NCI-H2107 treated with DMSO at 0.1 percent for 48 hours (cell line): ENCODE measurements around the gene RTEL1.
"Not testable (repeated sequence)": the region's sequence is repeated elsewhere in the genome, so short reads cannot be mapped to it uniquely, and the experiment has no call there.

ENCODE experiments used
- DNase-seq: peaks from one replicate; lab custom pipeline; 2025; ENCODE audit not compliant: unreplicated experiment; lab: John Stamatoyannopoulos, UW

The RTEL1 gene

DNA sequence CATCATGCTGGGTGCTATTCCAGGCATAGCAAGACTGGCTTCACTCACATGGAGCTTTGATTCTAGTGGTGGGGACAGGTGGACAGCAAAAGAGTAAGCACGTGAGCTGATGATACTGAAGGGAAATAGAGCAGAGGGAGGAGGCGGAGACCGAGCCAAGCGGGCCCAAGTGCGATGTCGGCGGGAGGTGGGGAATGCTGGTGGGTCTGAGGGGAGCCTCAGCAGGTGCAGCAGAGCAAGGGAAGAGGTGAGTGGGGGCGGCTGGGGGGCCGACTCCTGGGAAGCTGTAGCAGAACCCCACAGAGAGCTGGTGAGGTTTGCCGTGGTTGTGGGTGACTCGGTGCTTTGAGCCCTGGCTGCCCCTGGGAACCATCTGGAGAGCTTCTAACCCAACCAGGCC is 10.2 kb downstream of the RTEL1 start:
- DNase-seq = no peak

DNA sequence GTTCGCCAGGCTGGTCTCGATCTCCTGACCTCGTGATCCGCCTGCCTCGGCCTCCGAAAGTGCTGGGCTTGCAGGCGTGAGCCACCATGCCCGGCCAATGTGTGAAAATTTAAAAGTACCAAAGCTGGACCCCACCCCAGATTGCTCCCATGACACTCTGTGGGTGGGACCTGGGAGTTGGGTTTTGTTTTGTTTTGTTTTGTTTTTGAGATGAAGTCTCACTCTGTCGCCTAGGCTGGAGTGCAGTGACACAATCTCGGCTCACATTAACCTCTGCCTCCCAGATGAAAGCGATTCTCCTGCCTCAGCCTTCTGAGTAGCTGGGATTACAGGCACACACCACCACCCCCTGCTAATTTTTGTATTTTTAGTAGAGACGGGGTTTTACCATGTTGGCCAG is 13.6 kb downstream of the RTEL1 start:
- DNase-seq = not testable (repeated sequence)

DNA sequence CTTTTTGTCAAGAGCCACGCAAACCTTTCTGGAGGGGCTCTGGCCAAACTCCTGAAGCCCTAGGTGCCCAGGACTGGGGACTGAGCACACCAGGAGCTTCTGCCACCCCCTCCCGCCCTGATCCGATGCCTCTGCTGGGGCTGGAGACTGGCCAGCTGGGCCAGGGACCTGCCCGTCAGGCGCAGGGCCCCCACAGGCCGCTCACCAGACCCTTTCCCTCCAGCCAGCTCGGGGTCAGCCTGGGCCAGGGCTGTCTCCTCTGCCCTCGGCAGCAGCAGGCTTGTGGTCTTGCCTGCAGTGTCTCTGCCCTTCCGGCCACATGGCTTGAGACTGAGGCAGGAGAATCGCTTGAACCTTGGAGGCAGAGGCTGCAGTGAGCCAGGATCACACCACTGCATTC is 14.6 kb downstream of the RTEL1 start:
- DNase-seq = no peak

- no peak for DNase-seq
Observed at GRCh38 chr20:63673951-63674350, 15.8 kb downstream of the RTEL1 start.

DNA sequence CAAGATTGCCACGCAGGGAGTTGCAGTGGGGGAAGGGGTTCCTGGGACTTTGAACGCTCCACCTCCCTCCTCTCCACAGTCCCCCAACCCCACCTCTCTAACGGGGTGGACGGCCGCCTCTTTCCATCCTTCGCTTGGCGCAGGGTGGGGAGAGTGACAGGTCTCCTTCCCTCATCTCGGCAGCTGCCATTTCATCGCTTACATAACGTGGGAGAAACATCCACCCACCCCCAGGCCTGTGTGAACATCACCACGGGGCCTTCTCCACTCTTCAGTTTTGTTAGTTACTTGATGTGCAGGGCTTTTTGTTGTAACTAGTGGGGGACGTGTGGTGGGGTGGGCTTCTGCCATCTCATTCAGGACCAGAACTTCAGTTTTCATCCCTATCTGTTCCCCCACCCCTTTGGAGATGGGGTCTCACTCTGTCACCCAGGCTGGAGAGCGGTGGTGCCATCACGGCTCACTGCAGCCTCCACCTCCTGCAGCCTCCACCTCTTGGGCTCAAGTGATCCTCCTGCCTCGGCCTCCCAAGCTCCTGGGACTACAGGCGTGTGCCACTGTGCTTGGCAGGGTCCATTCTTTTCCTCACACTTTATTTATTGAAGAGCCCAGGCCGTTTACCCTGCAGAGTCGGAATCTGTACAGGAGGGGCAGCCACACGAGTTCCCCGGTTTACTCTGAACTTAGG is 17.7 kb downstream of the RTEL1 start:
- DNase-seq = no peak

DNA sequence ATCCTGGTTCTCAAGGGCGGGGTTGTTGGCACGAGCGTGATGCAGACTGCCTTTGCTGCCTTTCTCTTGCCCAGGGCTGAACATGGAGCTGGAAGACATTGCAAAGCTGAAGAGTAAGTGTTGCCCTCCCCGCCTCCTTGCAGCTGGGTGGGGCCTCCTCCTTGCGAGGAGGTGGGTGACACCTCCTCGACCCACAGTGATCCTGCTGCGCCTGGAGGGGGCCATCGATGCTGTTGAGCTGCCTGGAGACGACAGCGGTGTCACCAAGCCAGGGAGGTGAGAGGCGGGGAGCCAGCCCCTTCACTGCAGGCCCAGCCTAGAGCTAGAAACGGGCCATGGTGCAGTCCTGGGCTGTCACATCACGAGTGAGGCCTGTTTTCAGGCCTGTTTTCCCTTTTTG is 20.0 kb downstream of the RTEL1 start:
- DNase-seq = no peak

GRCh38 chr20:63678667-63679465 is 20.8 kb downstream of the RTEL1 start:
- DNase-seq = no peak

DNA sequence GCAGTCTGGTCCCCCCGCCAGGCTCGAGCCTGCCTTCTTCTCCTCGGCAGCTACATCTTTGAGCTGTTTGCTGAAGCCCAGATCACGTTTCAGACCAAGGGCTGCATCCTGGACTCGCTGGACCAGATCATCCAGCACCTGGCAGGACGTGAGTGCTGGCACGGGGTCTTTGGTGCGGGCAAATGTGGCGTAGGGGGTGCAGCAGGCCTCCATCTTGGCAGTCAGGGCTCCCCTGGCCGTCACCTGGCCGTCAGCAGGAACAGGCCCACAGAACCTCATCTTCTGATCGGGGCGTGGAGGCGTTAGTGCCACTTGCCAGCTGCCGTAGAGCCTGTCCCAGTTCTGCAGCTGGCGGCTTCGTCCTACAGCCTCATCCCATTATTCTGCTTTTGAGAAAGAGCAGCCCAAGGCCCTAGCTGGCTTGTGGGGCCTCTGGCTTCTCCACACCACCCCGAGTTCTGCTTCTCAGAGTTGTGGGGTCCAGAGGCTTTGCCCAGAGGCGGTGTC is 21.7 kb downstream of the RTEL1 start:
- DNase-seq = no peak

DNA sequence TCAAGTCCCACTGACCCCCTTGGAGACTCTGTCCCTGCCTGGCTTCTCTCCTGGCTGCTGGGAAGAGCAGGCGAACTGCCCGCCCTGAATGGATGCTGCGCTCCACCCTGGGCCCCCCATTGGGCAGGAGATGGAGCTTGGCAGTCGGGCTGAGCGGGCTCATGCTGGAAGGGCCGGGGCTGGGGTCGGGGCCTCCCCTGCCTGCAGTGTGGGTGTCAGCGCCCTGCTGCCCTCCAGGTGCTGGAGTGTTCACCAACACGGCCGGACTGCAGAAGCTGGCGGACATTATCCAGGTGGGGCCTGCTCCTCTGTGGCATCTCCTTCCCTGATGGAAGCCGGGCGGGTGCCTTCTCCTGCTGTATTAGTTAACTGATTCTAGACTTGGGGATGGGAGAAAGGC is 22.3 kb downstream of the RTEL1 start:
- DNase-seq = no peak

- no peak for DNase-seq
Observed at GRCh38 chr20:63680857-63681608, 22.9 kb downstream of the RTEL1 start.

- no peak for DNase-seq
Observed at GRCh38 chr20:63681609-63682142, 23.6 kb downstream of the RTEL1 start.

GRCh38 chr20:63682384-63683139 is 24.4 kb downstream of the RTEL1 start:
- DNase-seq = no peak

DNA sequence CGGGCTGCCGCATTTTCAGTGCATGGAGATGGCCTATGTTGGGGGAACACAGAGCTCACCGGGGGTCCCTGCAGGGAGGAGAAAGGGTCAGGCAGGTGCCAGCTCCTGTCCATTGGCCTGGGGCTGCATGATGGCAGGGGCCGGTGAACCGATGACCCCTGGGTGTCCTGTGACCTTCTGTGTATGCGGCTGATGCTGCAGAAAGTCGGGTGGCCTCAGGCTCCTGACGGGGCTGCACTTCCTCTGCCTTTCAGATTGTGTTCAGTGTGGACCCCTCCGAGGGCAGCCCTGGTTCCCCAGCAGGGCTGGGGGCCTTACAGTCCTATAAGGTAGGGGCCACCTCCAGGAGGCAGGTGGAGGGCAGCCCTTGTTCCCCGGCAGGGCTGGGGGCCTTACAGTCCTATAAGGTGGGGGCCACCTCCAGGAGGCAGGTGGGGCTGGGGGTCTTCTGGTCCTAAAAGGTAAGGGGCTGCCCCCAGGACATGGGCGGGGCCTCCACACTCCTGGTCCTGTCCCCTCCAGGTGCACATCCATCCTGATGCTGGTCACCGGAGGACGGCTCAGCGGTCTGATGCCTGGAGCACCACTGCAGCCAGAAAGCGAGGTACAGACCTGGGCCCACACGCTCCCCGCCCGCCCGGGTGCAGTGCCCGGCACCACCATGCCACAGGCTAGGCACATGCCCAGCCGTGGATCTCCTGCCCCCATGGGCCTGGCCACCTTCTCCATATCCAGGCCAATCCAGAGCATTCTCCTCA is 27.3 kb downstream of the RTEL1 start:
- no peak for DNase-seq

GRCh38 chr20:63686094-63686491 is 28.0 kb downstream of the RTEL1 start:
- no peak for DNase-seq

GRCh38 chr20:63686492-63687321 is 28.6 kb downstream of the RTEL1 start:
- no peak for DNase-seq

GRCh38 chr20:63687419-63688178 is 29.5 kb downstream of the RTEL1 start:
- DNase-seq = no peak

DNA sequence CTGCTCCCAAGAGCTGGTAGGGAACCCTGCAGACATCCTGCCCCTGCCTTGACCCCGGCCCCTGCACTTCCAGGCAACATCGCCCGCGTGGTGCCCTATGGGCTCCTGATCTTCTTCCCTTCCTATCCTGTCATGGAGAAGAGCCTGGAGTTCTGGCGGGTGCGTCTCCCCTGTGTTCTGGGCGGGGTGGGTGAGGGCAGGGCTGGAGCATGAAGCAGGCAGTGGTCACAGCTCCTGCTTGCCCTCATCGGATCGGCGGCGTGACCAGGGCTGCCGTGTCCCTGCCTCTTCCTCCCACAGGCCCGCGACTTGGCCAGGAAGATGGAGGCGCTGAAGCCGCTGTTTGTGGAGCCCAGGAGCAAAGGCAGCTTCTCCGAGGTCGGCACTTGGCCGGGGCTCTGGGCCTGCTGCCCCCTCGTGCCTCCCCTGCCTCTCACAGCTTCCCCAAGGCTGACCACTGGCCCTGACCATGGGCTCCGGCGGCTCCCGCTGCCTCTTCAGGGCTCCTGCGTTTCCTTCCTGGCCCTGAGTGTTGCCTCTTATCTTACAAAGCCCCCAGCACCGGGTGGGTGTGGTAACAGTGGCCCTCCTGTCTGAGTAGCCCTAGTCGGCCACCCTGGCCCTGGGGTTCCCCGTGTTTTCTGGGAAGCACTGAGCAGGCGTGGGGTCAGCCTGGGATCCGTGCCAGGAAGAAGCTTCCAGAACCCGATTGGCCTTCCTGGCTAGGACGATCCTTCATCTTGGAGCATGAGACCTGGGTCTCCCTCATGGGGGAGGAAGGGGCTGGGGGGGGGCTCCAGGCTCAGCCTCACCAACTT is 30.3 kb downstream of the RTEL1 start:
- no peak for DNase-seq
